Loucy (cell line): Measurements from ENCODE around the gene KPNA1.

Source experiments
- CTCF ChIP-seq: fragments of 200-600 bp; sonication (generic); conservative IDR thresholded peaks from 2 replicates; pipeline ENCODE4 v1.5.1; 2014; ENCODE audit warnings: mild to moderate bottlenecking, antibody characterized with exemption, low read length
- EZH2phosphoT487 ChIP-seq: fragments of 200-600 bp; IDR thresholded peaks from 2 replicates; pipeline ENCODE4 v1.6.1; 2018; ENCODE audit warnings: antibody characterized with exemption, mild to moderate bottlenecking, moderate library complexity, borderline replicate concordance

GRCh38 chr3:122484985-122485384 is 29.8 kb downstream of the KPNA1 start:
- TF ChIP-seq CTCF (no peak), EZH2phosphoT487 (no peak)
